ENCODE results near the gene CFAP61.
A peak's percentile ranks its signal among the peaks of the same experiment; 100 is the strongest.

The CFAP61 gene

DNA sequence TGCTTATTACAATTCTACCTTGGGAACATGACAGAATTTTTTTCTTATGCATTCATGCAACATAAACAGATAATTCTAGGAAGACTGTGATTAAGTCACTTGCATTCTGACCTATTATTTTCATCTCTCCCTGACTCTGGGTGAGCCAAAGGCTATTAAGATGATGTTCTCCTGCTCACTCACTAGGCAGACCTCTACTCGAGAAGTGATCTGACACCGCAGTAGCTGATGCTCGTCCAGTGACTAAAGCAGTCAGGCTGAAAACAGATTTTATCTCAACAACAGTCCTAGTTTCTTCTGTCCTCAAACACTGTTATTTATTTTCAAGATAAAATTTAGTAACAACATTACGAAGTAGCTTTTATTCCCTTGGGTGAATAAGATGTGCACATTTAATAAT, 17.8 kb upstream of the CFAP61 start:
- Histone ChIP-seq H2BK12ac (ENCODE audit: low read length in 2 of 2) (no peak overlapping the region), H2BK120ac (ENCODE audit: low read depth, low read length) (no peak overlapping the region), H3K27me3 (ENCODE audit: control insufficient read depth in 1 of 2, insufficient read depth in 1 of 2, low read length in 2 of 2) (no peaks in the 10 kb centered on the region), H3K4ac (ENCODE audit: low read depth in 1 of 2, low read length in 2 of 2) (no peak overlapping the region), H2AFZ (ENCODE audit: low read depth, low read length) (no peak overlapping the region), H4K8ac (ENCODE audit: low read length) (no peak overlapping the region), H3K4me3 (ENCODE audit: insufficient read depth in 1 of 2, low read depth in 1 of 2, low read length in 2 of 2) (no peak overlapping the region), H3K9me3 (ENCODE audit: control insufficient read depth, low read length) (no peaks in the 10 kb centered on the region), H3K23ac (ENCODE audit: low read length in 2 of 2) (no peak overlapping the region), H2BK5ac (ENCODE audit: low read depth, low read length, poor library complexity, severe bottlenecking) (no peak overlapping the region), H3K18ac (ENCODE audit: low read depth in 1 of 2, low read length in 2 of 2) (no peak overlapping the region), H2BK15ac (ENCODE audit: low read depth, poor library complexity, severe bottlenecking) (no peak overlapping the region), H4K91ac (ENCODE audit: low read length) (no peak overlapping the region), H3K9ac (ENCODE audit: low read length) (no peak overlapping the region), H3K4me1 (ENCODE audit: control insufficient read depth, insufficient read depth, low read depth, low read length) (peaks cover 2% of the 10 kb centered on the region), H3K4me2 (ENCODE audit: low read length, poor library complexity, severe bottlenecking) (no peak overlapping the region), H3K14ac (ENCODE audit: low read length in 2 of 2) (no peak overlapping the region), H3K27ac (ENCODE audit: low read length, poor library complexity, severe bottlenecking) (no peak overlapping the region), H3K36me3 (ENCODE audit: control insufficient read depth in 1 of 2, insufficient read depth in 2 of 2, low read depth in 1 of 2, low read length in 2 of 2) (peaks cover 12 to 95% of the 10 kb centered on the region in 2 experiments), H3K79me1 (replicated peaks; ENCODE audit: low read length, poor library complexity, severe bottlenecking) (peaks cover 11% of the 10 kb centered on the region), H2AK5ac (ENCODE audit: low read length, severe bottlenecking) (no peak overlapping the region)
- WGBS, result 88% methylated on average over 3 of the region's 4 CpGs
- no peak for DNase-seq

DNA sequence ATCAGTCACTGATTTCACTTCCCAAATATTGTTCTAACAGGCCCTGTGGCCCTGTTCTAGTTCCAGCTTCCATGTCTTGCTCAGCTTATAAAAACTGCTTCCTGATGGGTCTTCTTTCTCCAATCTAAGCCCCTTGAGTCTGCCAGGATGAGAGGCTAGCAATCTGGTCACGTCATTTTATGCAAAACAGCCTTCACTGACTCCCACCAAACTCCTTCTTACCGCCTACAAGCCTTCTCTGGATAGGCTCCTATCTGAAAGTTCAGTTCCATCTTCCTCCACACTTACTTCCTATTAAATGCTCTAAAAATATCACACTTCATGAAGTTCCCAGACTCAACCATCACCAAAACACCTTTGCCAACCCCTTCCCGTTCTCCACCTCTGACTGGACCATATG, 15.6 kb upstream of the CFAP61 start:
- Histone ChIP-seq H3K79me1 (replicated peaks; ENCODE audit: low read length, poor library complexity, severe bottlenecking) (peaks cover 11% of the 10 kb centered on the region), H3K4me3 (ENCODE audit: insufficient read depth in 1 of 2, low read depth in 1 of 2, low read length in 2 of 2) (no peak overlapping the region), H3K9me3 (ENCODE audit: control insufficient read depth, low read length) (no peaks in the 10 kb centered on the region), H2BK5ac (ENCODE audit: low read depth, low read length, poor library complexity, severe bottlenecking) (no peak overlapping the region), H3K14ac (ENCODE audit: low read length in 2 of 2) (no peak overlapping the region), H3K4me2 (ENCODE audit: low read length, poor library complexity, severe bottlenecking) (no peak overlapping the region), H2BK12ac (ENCODE audit: low read length in 2 of 2) (no peak overlapping the region), H2BK120ac (ENCODE audit: low read depth, low read length) (no peak overlapping the region), H2BK15ac (ENCODE audit: low read depth, poor library complexity, severe bottlenecking) (no peak overlapping the region), H4K91ac (ENCODE audit: low read length) (no peak overlapping the region), H3K4me1 (ENCODE audit: control insufficient read depth, insufficient read depth, low read depth, low read length) (peaks cover 2% of the 10 kb centered on the region), H3K36me3 (ENCODE audit: control insufficient read depth in 1 of 2, insufficient read depth in 2 of 2, low read depth in 1 of 2, low read length in 2 of 2) (peaks cover 16 to 100% of the 10 kb centered on the region in 2 experiments), H3K9ac (ENCODE audit: low read length) (no peak overlapping the region), H3K18ac (ENCODE audit: low read depth in 1 of 2, low read length in 2 of 2) (no peak overlapping the region), H3K23ac (ENCODE audit: low read length in 2 of 2) (no peak overlapping the region), H2AFZ (ENCODE audit: low read depth, low read length) (no peak overlapping the region), H3K4ac (ENCODE audit: low read depth in 1 of 2, low read length in 2 of 2) (no peak overlapping the region), H3K27ac (ENCODE audit: low read length, poor library complexity, severe bottlenecking) (no peak overlapping the region), H4K8ac (ENCODE audit: low read length) (no peak overlapping the region), H3K27me3 (ENCODE audit: control insufficient read depth in 1 of 2, insufficient read depth in 1 of 2, low read length in 2 of 2) (no peaks in the 10 kb centered on the region), H2AK5ac (ENCODE audit: low read length, severe bottlenecking) (no peak overlapping the region)
- WGBS, result 96% methylated on average over 3 of the region's 3 CpGs
- no peak for DNase-seq

DNA sequence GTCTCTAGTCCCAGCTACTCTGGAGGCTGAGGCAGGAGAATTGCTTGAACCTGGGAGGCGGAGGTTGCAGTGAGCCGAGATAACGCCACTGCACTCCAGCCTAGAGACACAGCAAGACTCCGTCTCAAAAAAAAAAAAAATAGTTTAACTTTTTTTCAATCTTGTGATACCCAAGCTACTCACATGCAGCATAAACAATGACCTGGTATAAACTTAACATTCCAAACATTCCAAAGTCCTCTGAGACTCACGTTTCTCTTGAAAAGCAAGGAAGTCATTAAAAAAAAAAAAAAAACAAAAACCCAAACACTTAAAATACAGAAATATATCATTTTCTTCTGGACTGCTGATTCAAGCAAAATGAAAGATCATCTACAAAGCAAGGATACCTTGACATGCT, 14.4 kb upstream of the CFAP61 start:
- H4K91ac ChIP-seq (ENCODE audit: low read length), result no peak overlapping the region
- H3K4me2 ChIP-seq (ENCODE audit: low read length, poor library complexity, severe bottlenecking), result no peak overlapping the region
- peaks cover 19 to 100% of the 10 kb centered on the region in 2 experiments for H3K36me3 ChIP-seq (ENCODE audit: control insufficient read depth in 1 of 2, insufficient read depth in 2 of 2, low read depth in 1 of 2, low read length in 2 of 2)
- H4K8ac ChIP-seq (ENCODE audit: low read length), result no peak overlapping the region
- H3K27me3 ChIP-seq (ENCODE audit: control insufficient read depth in 1 of 2, insufficient read depth in 1 of 2, low read length in 2 of 2), result no peaks in the 10 kb centered on the region
- peaks cover 11% of the 10 kb centered on the region for H3K79me1 ChIP-seq (replicated peaks; ENCODE audit: low read length, poor library complexity, severe bottlenecking)
- no peak overlapping the region for H3K14ac ChIP-seq (ENCODE audit: low read length in 2 of 2)
- H2BK12ac ChIP-seq (ENCODE audit: low read length in 2 of 2), result no peak overlapping the region
- H3K4me1 ChIP-seq (ENCODE audit: control insufficient read depth, insufficient read depth, low read depth, low read length), result peaks cover 2% of the 10 kb centered on the region
- H3K9me3 ChIP-seq (ENCODE audit: control insufficient read depth, low read length), result no peaks in the 10 kb centered on the region
- H3K4ac ChIP-seq (ENCODE audit: low read depth in 1 of 2, low read length in 2 of 2), result no peak overlapping the region
- peak; percentile 22 for DNase-seq
- no peak overlapping the region for H3K27ac ChIP-seq (ENCODE audit: low read length, poor library complexity, severe bottlenecking)
- H3K18ac ChIP-seq (ENCODE audit: low read depth in 1 of 2, low read length in 2 of 2), result no peak overlapping the region
- no peak overlapping the region for H2AFZ ChIP-seq (ENCODE audit: low read depth, low read length)
- H3K23ac ChIP-seq (ENCODE audit: low read length in 2 of 2), result no peak overlapping the region
- H2BK5ac ChIP-seq (ENCODE audit: low read depth, low read length, poor library complexity, severe bottlenecking), result no peak overlapping the region
- no peak overlapping the region for H3K4me3 ChIP-seq (ENCODE audit: insufficient read depth in 1 of 2, low read depth in 1 of 2, low read length in 2 of 2)
- no peak overlapping the region for H3K9ac ChIP-seq (ENCODE audit: low read length)
- no peak overlapping the region for H2AK5ac ChIP-seq (ENCODE audit: low read length, severe bottlenecking)
- 44% methylated on average over 5 of the region's 5 CpGs for WGBS
- no peak overlapping the region for H2BK15ac ChIP-seq (ENCODE audit: low read depth, poor library complexity, severe bottlenecking)
- no peak overlapping the region for H2BK120ac ChIP-seq (ENCODE audit: low read depth, low read length)

DNA sequence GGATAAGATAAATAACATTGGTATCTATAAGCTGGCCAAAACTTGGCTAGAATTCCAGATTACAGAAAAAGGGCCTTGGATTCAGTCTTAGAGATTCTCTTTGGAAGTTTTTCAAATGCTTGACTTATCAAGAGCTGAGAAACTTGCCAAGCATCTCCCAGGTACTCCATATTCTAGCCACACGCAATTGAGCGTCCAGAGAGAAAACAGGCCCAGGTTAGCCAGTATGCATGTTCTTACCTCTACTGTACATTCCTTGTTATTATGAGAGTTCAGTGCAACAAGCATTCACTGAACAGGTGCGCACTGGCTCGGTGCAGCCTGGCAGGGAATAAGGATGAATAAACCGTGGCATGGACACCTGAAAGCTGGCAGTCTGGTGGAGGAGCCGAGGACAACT, 13.7 kb upstream of the CFAP61 start:
- Histone ChIP-seq H3K4me1 (ENCODE audit: control insufficient read depth, insufficient read depth, low read depth, low read length) (peaks cover 2% of the 10 kb centered on the region), H2BK12ac (ENCODE audit: low read length in 2 of 2) (no peak overlapping the region), H3K18ac (ENCODE audit: low read depth in 1 of 2, low read length in 2 of 2) (no peak overlapping the region), H3K36me3 (ENCODE audit: control insufficient read depth in 1 of 2, insufficient read depth in 2 of 2, low read depth in 1 of 2, low read length in 2 of 2) (peaks cover 19 to 100% of the 10 kb centered on the region in 2 experiments), H4K91ac (ENCODE audit: low read length) (no peak overlapping the region), H3K79me1 (replicated peaks; ENCODE audit: low read length, poor library complexity, severe bottlenecking) (peaks cover 11% of the 10 kb centered on the region), H3K27me3 (ENCODE audit: control insufficient read depth in 1 of 2, insufficient read depth in 1 of 2, low read length in 2 of 2) (no peaks in the 10 kb centered on the region), H2AFZ (ENCODE audit: low read depth, low read length) (no peak overlapping the region), H3K27ac (ENCODE audit: low read length, poor library complexity, severe bottlenecking) (no peak overlapping the region), H2BK5ac (ENCODE audit: low read depth, low read length, poor library complexity, severe bottlenecking) (no peak overlapping the region), H3K9ac (ENCODE audit: low read length) (no peak overlapping the region), H2BK15ac (ENCODE audit: low read depth, poor library complexity, severe bottlenecking) (no peak overlapping the region), H3K4me3 (ENCODE audit: insufficient read depth in 1 of 2, low read depth in 1 of 2, low read length in 2 of 2) (no peak overlapping the region), H3K4me2 (ENCODE audit: low read length, poor library complexity, severe bottlenecking) (no peak overlapping the region), H4K8ac (ENCODE audit: low read length) (no peak overlapping the region), H2BK120ac (ENCODE audit: low read depth, low read length) (no peak overlapping the region), H3K9me3 (ENCODE audit: control insufficient read depth, low read length) (no peaks in the 10 kb centered on the region), H3K4ac (ENCODE audit: low read depth in 1 of 2, low read length in 2 of 2) (no peak overlapping the region), H3K14ac (ENCODE audit: low read length in 2 of 2) (no peak overlapping the region), H2AK5ac (ENCODE audit: low read length, severe bottlenecking) (no peak overlapping the region), H3K23ac (ENCODE audit: low read length in 2 of 2) (no peak overlapping the region)
- no peak for DNase-seq
- 100% methylated on average over 6 of the region's 6 CpGs for WGBS
